ENCODE data around the gene TUBB1. TPM values are rescaled to one million over a fixed set of nuclear protein-coding genes. Genes with fewer than 3 reads are reported as not detected.
A peak's percentile ranks its signal among the peaks of the same experiment; 100 is the strongest.

The TUBB1 gene
- total and polyA plus RNA-seq, 2 experiments from 2014 or later = 0.03 TPM; not detected in 1

DNA sequence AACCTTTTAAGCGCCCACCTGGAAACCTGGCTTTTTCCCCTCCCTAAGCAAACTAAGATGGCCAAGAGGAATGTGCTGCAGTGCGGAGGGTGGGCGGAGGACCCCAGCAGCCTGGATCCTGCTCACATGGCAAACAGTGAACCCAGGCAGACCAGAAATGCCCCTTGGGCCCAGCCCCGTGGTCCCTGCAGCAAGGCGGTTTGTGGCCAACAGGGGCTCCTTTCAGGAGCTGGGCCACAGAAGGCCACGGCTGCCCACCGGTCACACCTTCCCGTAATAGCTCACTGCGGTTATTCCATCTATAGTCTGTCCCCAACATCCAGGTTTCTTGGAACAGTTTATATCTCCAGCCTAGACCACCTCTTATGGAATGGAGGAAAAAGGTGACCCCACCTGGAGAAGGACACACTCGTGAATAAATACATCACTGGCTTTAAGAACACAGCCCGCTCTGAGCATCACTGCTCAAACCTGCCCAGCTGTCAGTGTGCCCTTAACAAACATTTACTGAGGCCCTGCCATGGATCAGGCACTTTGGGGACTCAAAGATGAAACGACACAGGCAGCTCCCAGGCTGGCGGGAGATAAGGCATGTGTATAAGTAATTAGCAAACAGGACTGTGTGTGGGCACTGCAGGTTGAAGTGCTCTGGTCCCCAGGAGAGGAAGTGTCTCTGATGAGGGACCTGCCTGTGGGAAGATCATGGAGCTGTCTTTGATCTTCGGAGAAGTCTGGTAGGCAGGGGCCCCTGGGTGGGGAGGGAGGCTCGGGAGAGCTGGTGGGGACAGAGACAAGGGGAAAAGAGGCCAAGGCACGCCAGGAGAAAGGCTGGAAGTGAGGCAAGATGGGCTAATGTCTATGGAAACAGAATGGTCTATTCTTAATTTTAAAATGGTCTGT lies 3.2 kb upstream of the TUBB1 start:
- H3K27me3 ChIP-seq = no peaks in the 10 kb centered on the region
- peak in 1 of 2 donors; percentile 64 for DNase-seq (ENCODE audit: low read depth in 1 of 2, low spot score in 1 of 2)
- no peak overlapping the region for H3K4me3 ChIP-seq
- TF ChIP-seq, protein P1, sequence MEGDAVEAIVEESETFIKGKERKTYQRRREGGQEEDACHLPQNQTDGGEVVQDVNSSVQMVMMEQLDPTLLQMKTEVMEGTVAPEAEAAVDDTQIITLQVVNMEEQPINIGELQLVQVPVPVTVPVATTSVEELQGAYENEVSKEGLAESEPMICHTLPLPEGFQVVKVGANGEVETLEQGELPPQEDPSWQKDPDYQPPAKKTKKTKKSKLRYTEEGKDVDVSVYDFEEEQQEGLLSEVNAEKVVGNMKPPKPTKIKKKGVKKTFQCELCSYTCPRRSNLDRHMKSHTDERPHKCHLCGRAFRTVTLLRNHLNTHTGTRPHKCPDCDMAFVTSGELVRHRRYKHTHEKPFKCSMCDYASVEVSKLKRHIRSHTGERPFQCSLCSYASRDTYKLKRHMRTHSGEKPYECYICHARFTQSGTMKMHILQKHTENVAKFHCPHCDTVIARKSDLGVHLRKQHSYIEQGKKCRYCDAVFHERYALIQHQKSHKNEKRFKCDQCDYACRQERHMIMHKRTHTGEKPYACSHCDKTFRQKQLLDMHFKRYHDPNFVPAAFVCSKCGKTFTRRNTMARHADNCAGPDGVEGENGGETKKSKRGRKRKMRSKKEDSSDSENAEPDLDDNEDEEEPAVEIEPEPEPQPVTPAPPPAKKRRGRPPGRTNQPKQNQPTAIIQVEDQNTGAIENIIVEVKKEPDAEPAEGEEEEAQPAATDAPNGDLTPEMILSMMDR (IDR thresholded peaks at IDR 0.05; ENCODE audit: low read depth, low read length) = no peak
- H3K27ac ChIP-seq = no peak overlapping the region
- no peaks in the 10 kb centered on the region for H3K9me3 ChIP-seq (ENCODE audit: low read depth)
- peaks cover 32% of the 10 kb centered on the region for H3K4me1 ChIP-seq (ENCODE audit: low read depth)
- H3K36me3 ChIP-seq = no peaks in the 10 kb centered on the region

GRCh38 chr20:59016795-59017492 lies 2.3 kb upstream of the TUBB1 start:
- Histone ChIP-seq H3K4me3 (no peak overlapping the region), H3K9me3 (ENCODE audit: low read depth) (no peaks in the 10 kb centered on the region), H3K27me3 (no peaks in the 10 kb centered on the region), H3K27ac (no peak overlapping the region), H3K4me1 (ENCODE audit: low read depth) (peaks cover 36% of the 10 kb centered on the region), H3K36me3 (no peaks in the 10 kb centered on the region)
- peak in 1 of 2 donors; percentile 11 for DNase-seq (ENCODE audit: low read depth in 1 of 2, low spot score in 1 of 2)
- TF ChIP-seq, protein P1 (IDR thresholded peaks at IDR 0.05; ENCODE audit: low read depth, low read length) = no peak

GRCh38 chr20:59017493-59018231 lies 1.6 kb upstream of the TUBB1 start:
- no peaks in the 10 kb centered on the region for H3K27me3 ChIP-seq
- no peaks in the 10 kb centered on the region for H3K9me3 ChIP-seq (ENCODE audit: low read depth)
- H3K4me3 ChIP-seq = no peak overlapping the region
- TF ChIP-seq, protein P1 (IDR thresholded peaks at IDR 0.05; ENCODE audit: low read depth, low read length) = no peak
- no peak overlapping the region for H3K27ac ChIP-seq
- H3K4me1 ChIP-seq (ENCODE audit: low read depth) = peaks cover 36% of the 10 kb centered on the region
- H3K36me3 ChIP-seq = no peaks in the 10 kb centered on the region
- DNase-seq (ENCODE audit: low read depth in 1 of 2, low spot score in 1 of 2) = no peak

DNA sequence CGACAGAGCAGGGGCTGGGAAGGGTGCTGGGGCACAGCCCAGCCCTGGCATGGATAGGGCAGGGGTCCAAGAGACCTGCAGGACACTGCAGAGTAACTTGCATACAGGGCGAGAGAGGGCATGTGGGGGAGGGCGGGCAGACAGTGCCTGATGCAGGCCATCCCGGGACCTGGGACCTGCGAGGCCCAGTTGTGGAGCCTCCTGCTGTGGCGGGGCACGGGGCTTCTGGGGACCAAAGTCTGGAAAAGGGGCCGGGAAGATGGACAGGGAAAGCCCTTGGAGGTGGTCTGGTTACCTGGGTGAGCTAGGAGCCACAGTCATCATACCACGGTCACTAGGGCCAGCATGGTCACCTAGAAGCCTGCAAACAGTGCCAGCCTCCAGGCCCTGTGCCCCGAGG lies 412 bp upstream of the TUBB1 start:
- TF ChIP-seq, protein P1 (IDR thresholded peaks at IDR 0.05; ENCODE audit: low read depth, low read length) = no peak
- no peak for DNase-seq (ENCODE audit: low read depth in 1 of 2, low spot score in 1 of 2)
- H3K36me3 ChIP-seq = peaks cover 3% of the 10 kb centered on the region
- peaks cover 36% of the 10 kb centered on the region for H3K4me1 ChIP-seq (ENCODE audit: low read depth)
- no peak overlapping the region for H3K4me3 ChIP-seq
- H3K9me3 ChIP-seq (ENCODE audit: low read depth) = no peaks in the 10 kb centered on the region
- H3K27me3 ChIP-seq = no peaks in the 10 kb centered on the region
- H3K27ac ChIP-seq = no peak overlapping the region

GRCh38 chr20:59020938-59021551 lies 1.8 kb downstream of the TUBB1 start:
- Histone ChIP-seq H3K9me3 (ENCODE audit: low read depth) (no peaks in the 10 kb centered on the region), H3K4me1 (ENCODE audit: low read depth) (peaks cover 21% of the 10 kb centered on the region), H3K4me3 (no peak overlapping the region), H3K27ac (peak overlapping the region; percentile 32), H3K36me3 (peaks cover 18% of the 10 kb centered on the region), H3K27me3 (no peaks in the 10 kb centered on the region)
- peak; percentile 27 to 52 for DNase-seq (ENCODE audit: low read depth in 1 of 2, low spot score in 1 of 2)
- TF ChIP-seq, protein P1 (IDR thresholded peaks at IDR 0.05; ENCODE audit: low read depth, low read length) = no peak
